Transverse colon (tissue), 4 donors: ENCODE measurements around the gene CDIPT. TPM values are rescaled to one million over a fixed set of nuclear protein-coding genes. Genes with fewer than 3 reads are reported as not detected.
"Not testable (repeated sequence)": the region's sequence is repeated elsewhere in the genome, so short reads cannot be mapped to it uniquely, and the experiment has no call there.

Source experiments
- DNase-seq: peaks from one replicate; pipeline ENCODE4 v3.0.0-alpha.2; 2019
- H3K27ac ChIP-seq, 4 donors: fragments of 200-600 bp; sonication (generic); 2 replicates each; pipeline ENCODE4 v1.5.1; 2016 to 2018; ENCODE audit warnings: inconsistent platforms in 4 of 4
- H3K27me3 ChIP-seq: fragments of 200-600 bp; sonication (generic); 2 replicates; pipeline ENCODE4 v1.5.1; 2017; ENCODE audit warnings: inconsistent platforms
- H3K36me3 ChIP-seq, 4 donors: fragments of 200-600 bp; sonication (generic); 2 replicates each; pipeline ENCODE4 v1.5.1; 2017 to 2019; ENCODE audit warnings: inconsistent platforms in 4 of 4
- H3K4me1 ChIP-seq, 4 donors: fragments of 200-600 bp; sonication (generic); 2 replicates each; pipeline ENCODE4 v1.5.1; 2017 to 2020; ENCODE audit warnings: inconsistent platforms in 4 of 4
- H3K4me3 ChIP-seq, 4 donors: fragments of 200-600 bp; sonication (generic); 1 replicate in 1 of 4; 2 replicates in 3 of 4; pipeline versions ENCODE4 v1.5.1 to v1.6.1; 2017 to 2019; ENCODE audit warnings: inconsistent platforms in 4 of 4
- H3K9me3 ChIP-seq, 2 donors: fragments of 200-600 bp; sonication (generic); 2 replicates each; pipeline ENCODE4 v1.5.1; 2017 to 2019; ENCODE audit warnings: inconsistent platforms in 2 of 2
- CTCF ChIP-seq, 5 experiments: fragments of 200-600 bp in 3 of 5; fragments of 450-650 bp in 2 of 5; sonication (generic) in 3 of 5; IDR thresholded peaks; 1 replicate in 2 of 5; 2 replicates in 3 of 5; pipeline ENCODE4 v1.5.1; 2016 to 2017; ENCODE audit warnings: antibody characterized with exemption in 5 of 5, inconsistent platforms in 3 of 5, mild to moderate bottlenecking in 2 of 5, moderate library complexity in 1 of 5
- EP300 ChIP-seq: sonication (generic); formaldehyde crosslinking; IDR thresholded peaks from one replicate; pipeline ENCODE4 v1.6.1; 2017; ENCODE audit warnings: antibody characterized with exemption, low read depth
- POLR2A ChIP-seq: fragments of 450-650 bp; IDR thresholded peaks from one replicate; pipeline ENCODE4 v1.6.1; 2016; ENCODE audit warnings: antibody characterized with exemption, mild to moderate bottlenecking, moderate library complexity
- POLR2AphosphoS5 ChIP-seq, 3 donors: sonication (generic); formaldehyde crosslinking; IDR thresholded peaks; one replicate each; pipeline ENCODE4 v1.6.1; 2016; ENCODE audit warnings: antibody characterized with exemption in 3 of 3
- WGBS, 2 donors: methylation state at CpG; one replicate each; pipeline ENCODE4 v1.1.5; 2018; ENCODE audit warnings: low coverage in 1 of 2; 5-methylcytosine and 5-hydroxymethylcytosine counted together
- in situ Hi-C, 4 donors: fragments of 200-750 bp; cut with MboI; loops; one replicate each; pipeline versions ENCODE4 v1.15.0 to v1.15.1; 2017; ENCODE audit warnings: low sequenced_read_pairs in 3 of 4, low pct_ligation_motif_present in 1 of 4, low pct_unique_long_range_greater_than_20kb in 1 of 4
- intact Hi-C: fragments of 100-400 bp; cut with DNase I; formaldehyde crosslinking; loops from one replicate; pipeline ENCODE4 v1.15.1; 2023; ENCODE audit warnings: low total_unique reads
- total RNA-seq, 4 donors: library from RNA; depleted of rRNA; stranded (reverse); fragments of >200 nt; gene quantifications; one replicate each; pipeline ENCODE4 v1.1.0, GENCODE V29; 2016

CDIPT gene
- 100 to 1,000 TPM in 1 of 4 donors, 10 to 100 TPM in 3; 58.5 to 139 (median 94.5) TPM for total RNA-seq

GRCh38 chr16:29862884-29863668 is at the start of gene CDIPT:
CDIPT (minus strand) TSS chr16:29863226; CDS start chr16:29862857, 369 bp downstream.
- DNase-seq, result peak; percentile 95
- Histone ChIP-seq H3K27ac (peak within 1 kb of the TSS; percentile 89 to 96 (median 94)), H3K9me3 (no peaks in the 10 kb centered on the region), H3K27me3 (no peaks in the 10 kb centered on the region), H3K4me1 (peaks cover 10 to 24% (median 18%) of the 10 kb centered on the region in 4 donors), H3K4me3 (peak within 1 kb of the TSS; percentile 90 to 95 (median 91)), H3K36me3 (peaks cover 0 to 24% (median 10%) of the 10 kb centered on the region in 4 donors)
- in situ Hi-C loops, result loop anchor here in 2 of 4 donors (25.0 kb wide), 1 partner anchor 149 kb away; the partner anchor contains the start of genes C16orf92 (in 2 of the 2) and DOC2A (in 2 of the 2)
- TF ChIP-seq CTCF (IDR thresholded peaks at IDR 0.05) (peak; percentile 42 to 92 (median 47)), EP300 (no peak), POLR2AphosphoS5 (IDR thresholded peaks at IDR 0.05) (peak; percentile 11 to 82 (median 53)), POLR2A (peak; percentile 52)
- WGBS, 2 donors, result 0 to 2% methylated on average over 8 to 57 of the region's 57 CpGs
- intact Hi-C loops, result no loop called here

- no peak overlapping the region for H3K4me3 ChIP-seq
- H3K4me1 ChIP-seq, result no peaks in the 10 kb centered on the region
These were observed 49.1 kb upstream of the CDIPT start for GRCh38 chr16:29912087-29912486.

GRCh38 chr16:29911676-29912010 is 48.6 kb upstream of the CDIPT start:
- intact Hi-C loops (no loop called here), in situ Hi-C loops (no loop called here)
- no peak for TF ChIP-seq CTCF (IDR thresholded peaks at IDR 0.05)
- TF ChIP-seq EP300, result no peak
- TF ChIP-seq POLR2A, result no peak
- no peak for TF ChIP-seq POLR2AphosphoS5 (IDR thresholded peaks at IDR 0.05)
- Histone ChIP-seq H3K27ac (no peak overlapping the region), H3K4me1 (no peaks in the 10 kb centered on the region), H3K36me3 (no peaks in the 10 kb centered on the region), H3K9me3 (no peaks in the 10 kb centered on the region), H3K27me3 (no peaks in the 10 kb centered on the region), H3K4me3 (no peak overlapping the region)
- 91% methylated on average over 15 of the region's 15 CpGs; no CpG with 5 or more reads in 1 of the 2 donors for WGBS, 2 donors
- no peak for DNase-seq

More at GRCh38 chr16:29912087-29912486, 49.1 kb upstream of the CDIPT start:
- TF ChIP-seq POLR2AphosphoS5 (IDR thresholded peaks at IDR 0.05) (no peak), CTCF (IDR thresholded peaks at IDR 0.05) (no peak), POLR2A (no peak), EP300 (no peak)
- WGBS, 2 donors, result 83% methylated on average over 11 of the region's 11 CpGs; no CpG with 5 or more reads in 1 of the 2 donors
- H3K36me3 ChIP-seq, result no peaks in the 10 kb centered on the region
- intact Hi-C loops, result no loop called here
- no peaks in the 10 kb centered on the region for H3K27me3 ChIP-seq
- in situ Hi-C loops, result no loop called here
- H3K9me3 ChIP-seq, result no peaks in the 10 kb centered on the region
- H3K27ac ChIP-seq, result no peak overlapping the region
- DNase-seq, result no peak

GRCh38 chr16:29910819-29911675 is 48.0 kb upstream of the CDIPT start:
- in situ Hi-C loops, result no loop called here
- TF ChIP-seq CTCF (IDR thresholded peaks at IDR 0.05), result no peak
- TF ChIP-seq EP300, result no peak
- TF ChIP-seq POLR2AphosphoS5 (IDR thresholded peaks at IDR 0.05), result no peak
- TF ChIP-seq POLR2A, result no peak

GRCh38 chr16:29909851-29910250 is 46.8 kb upstream of the CDIPT start:
- in situ Hi-C loops, H3K27me3 ChIP-seq, H3K27ac ChIP-seq, intact Hi-C loops, H3K4me3 ChIP-seq, H3K9me3 ChIP-seq, H3K4me1 ChIP-seq, DNase-seq, H3K36me3 ChIP-seq: not testable (repeated sequence)
- 78 to 82% methylated on average over 5 to 6 of the region's 6 CpGs for WGBS, 2 donors

More at GRCh38 chr16:29910819-29911675, 48.0 kb upstream of the CDIPT start:
- Histone ChIP-seq H3K27me3 (no peaks in the 10 kb centered on the region), H3K9me3 (no peaks in the 10 kb centered on the region), H3K36me3 (no peaks in the 10 kb centered on the region), H3K4me1 (no peaks in the 10 kb centered on the region), H3K27ac (no peak overlapping the region), H3K4me3 (no peak overlapping the region)
- intact Hi-C loops, result no loop called here
- no peak for DNase-seq
- 87% methylated on average over 17 of the region's 20 CpGs; no CpG with 5 or more reads in 1 of the 2 donors for WGBS, 2 donors
